WERI-Rb-1 (cell line): ENCODE measurements around the gene CLCN7.

Source experiments
- DNase-seq: peaks from one replicate; pipeline ENCODE4 v3.0.0-alpha.2; 2020
- H3K27ac ChIP-seq: fragments of 250-450 bp; sonication (Bioruptor Pico); 2 replicates; pipeline ENCODE4 v1.5.1; 2020; ENCODE audit warnings: mild to moderate bottlenecking, moderate library complexity
- H3K27me3 ChIP-seq: fragments of 250-450 bp; sonication (Bioruptor Pico); 2 replicates; pipeline ENCODE4 v1.5.1; 2021; ENCODE audit warnings: mild to moderate bottlenecking, low read depth, moderate library complexity; ENCODE audit not compliant: insufficient read depth, severe bottlenecking
- H3K36me3 ChIP-seq: fragments of 250-450 bp; sonication (Bioruptor Pico); 2 replicates; pipeline ENCODE4 v1.5.1; 2020; ENCODE audit warnings: mild to moderate bottlenecking, moderate library complexity
- H3K4me3 ChIP-seq: 2 replicates; pipeline ENCODE4 v1.5.1; 2011; ENCODE audit warnings: low read depth, mild to moderate bottlenecking, control low read depth, low read length
- H3K9me3 ChIP-seq: fragments of 250-450 bp; sonication (Bioruptor Pico); 2 replicates; pipeline ENCODE4 v1.5.1; 2021; ENCODE audit warnings: mild to moderate bottlenecking, moderate library complexity; ENCODE audit not compliant: severe bottlenecking
- CTCF ChIP-seq: IDR thresholded peaks from 2 replicates; pipeline ENCODE4 v1.5.1; 2011; ENCODE audit warnings: low read depth, mild to moderate bottlenecking, control low read depth, inconsistent platforms, low read length

The CLCN7 gene

GRCh38 chr16:1455190-1456171, 19.3 kb downstream of the CLCN7 start:
- Histone ChIP-seq H3K27me3 (no peaks in the 10 kb centered on the region), H3K9me3 (no peaks in the 10 kb centered on the region), H3K27ac (no peak overlapping the region), H3K4me3 (no peak overlapping the region), H3K36me3 (peaks cover 51% of the 10 kb centered on the region)
- no peak for TF ChIP-seq CTCF
- DNase-seq, result no peak

- no peak for DNase-seq
- Histone ChIP-seq H3K4me3 (no peak overlapping the region), H3K9me3 (no peaks in the 10 kb centered on the region), H3K27me3 (no peaks in the 10 kb centered on the region), H3K27ac (no peak overlapping the region), H3K36me3 (peaks cover 50% of the 10 kb centered on the region)
- no peak for TF ChIP-seq CTCF
Observed at GRCh38 chr16:1454561-1454960, 20.3 kb downstream of the CLCN7 start.

- H3K36me3 ChIP-seq, result peaks cover 49% of the 10 kb centered on the region
Observed at GRCh38 chr16:1453316-1453715, 21.5 kb downstream of the CLCN7 start.

GRCh38 chr16:1452530-1452929, 22.3 kb downstream of the CLCN7 start:
- Histone ChIP-seq H3K9me3 (no peaks in the 10 kb centered on the region), H3K27me3 (no peaks in the 10 kb centered on the region), H3K36me3 (peaks cover 49% of the 10 kb centered on the region), H3K4me3 (no peak overlapping the region), H3K27ac (no peak overlapping the region)
- no peak for TF ChIP-seq CTCF
- DNase-seq, result no peak

More at GRCh38 chr16:1453316-1453715, 21.5 kb downstream of the CLCN7 start:
- Histone ChIP-seq H3K27me3 (no peaks in the 10 kb centered on the region), H3K4me3 (no peak overlapping the region), H3K9me3 (no peaks in the 10 kb centered on the region), H3K27ac (no peak overlapping the region)
- DNase-seq, result no peak
- TF ChIP-seq CTCF, result no peak

GRCh38 chr16:1451702-1452392, 23.0 kb downstream of the CLCN7 start:
- Histone ChIP-seq H3K27ac (no peak overlapping the region), H3K4me3 (no peak overlapping the region), H3K36me3 (peaks cover 49% of the 10 kb centered on the region), H3K27me3 (no peaks in the 10 kb centered on the region), H3K9me3 (no peaks in the 10 kb centered on the region)
- DNase-seq, result no peak
- TF ChIP-seq CTCF, result no peak
